Fibroblast of skin of right quadriceps (primary cell): Measurements from ENCODE around the gene CREB3L2.
A peak's percentile ranks its signal among the peaks of the same experiment; 100 is the strongest.

Experiments used
- DNase-seq: peaks from one replicate; pipeline ENCODE4 v3.0.0-alpha.2; 2013

The CREB3L2 gene

DNA sequence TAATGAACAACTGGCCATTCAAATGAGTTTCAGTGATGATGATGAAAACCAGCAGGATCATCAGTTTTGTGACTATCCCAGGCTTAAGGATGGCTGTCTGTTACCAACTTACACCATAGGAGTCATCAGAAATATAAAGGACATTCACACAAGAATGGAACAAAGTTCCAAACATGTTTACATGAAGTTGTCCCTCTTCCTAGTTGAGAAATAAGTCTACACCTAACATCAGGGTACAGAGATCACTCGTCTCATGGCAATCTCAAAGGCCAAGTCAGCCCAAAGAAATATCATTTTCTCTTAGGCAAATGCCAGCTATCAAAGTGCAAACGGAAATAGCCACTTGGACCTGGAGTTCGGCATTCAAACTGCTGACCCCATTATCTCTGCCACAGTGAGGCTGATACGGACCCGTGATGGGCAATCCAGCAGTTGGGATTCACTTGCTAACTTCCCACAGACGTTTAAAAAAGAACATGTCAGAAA lies 53.0 kb downstream of the CREB3L2 start:
- no peak for DNase-seq

DNA sequence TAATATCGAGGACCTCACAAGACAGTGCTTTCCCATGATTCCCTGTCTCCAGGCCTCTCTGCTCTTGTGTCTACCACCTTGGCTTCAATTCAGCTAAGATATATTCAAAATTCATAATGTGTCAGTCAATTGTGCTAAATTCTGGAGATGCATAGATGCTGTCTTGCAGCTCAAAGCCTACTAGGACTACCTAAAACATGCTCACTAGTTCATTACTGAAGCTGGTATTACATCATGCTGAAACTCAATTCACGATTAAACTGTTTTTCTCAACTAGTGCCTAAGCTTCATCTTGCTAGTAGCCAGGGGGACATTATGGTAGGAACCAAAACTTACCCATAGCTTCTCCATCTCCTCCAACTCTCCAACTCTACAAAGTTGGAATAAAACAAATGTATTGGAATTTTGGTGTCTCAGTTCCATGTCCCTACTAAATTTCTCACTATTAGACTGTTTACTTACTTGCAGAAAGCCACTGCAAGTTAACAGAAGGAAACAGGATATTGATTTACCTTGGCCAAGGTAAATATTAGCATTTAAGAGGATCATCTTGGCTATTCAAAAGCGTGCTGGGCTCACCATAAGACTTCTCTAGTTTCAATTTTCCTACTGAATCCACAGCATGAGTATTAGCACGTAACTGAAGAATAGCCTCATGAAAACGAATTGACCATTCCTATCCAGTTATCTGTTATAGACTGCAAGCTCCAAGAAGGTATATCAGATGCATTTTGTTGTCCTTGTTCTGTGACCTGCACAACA lies 53.6 kb downstream of the CREB3L2 start:
- no peak for DNase-seq

DNA sequence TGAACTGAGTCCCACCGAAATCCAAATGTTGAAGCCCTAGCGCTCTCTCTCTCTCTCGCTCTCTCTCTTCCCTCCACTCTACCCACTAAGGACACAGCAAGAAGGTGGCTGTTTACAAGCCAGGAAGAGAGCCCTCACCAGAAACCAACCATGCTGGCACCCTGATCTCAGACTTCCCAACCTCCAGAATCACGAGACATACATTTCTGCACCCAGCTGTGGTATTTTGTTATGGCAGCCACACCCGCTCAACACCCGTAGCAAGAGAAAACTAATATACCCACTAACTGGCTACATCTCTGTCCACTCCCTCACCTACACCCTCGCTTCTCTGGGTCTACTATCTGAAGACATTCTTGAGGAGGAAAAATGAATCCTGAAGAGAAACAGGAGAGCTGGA lies 54.8 kb downstream of the CREB3L2 start:
- DNase-seq: no peak

DNA sequence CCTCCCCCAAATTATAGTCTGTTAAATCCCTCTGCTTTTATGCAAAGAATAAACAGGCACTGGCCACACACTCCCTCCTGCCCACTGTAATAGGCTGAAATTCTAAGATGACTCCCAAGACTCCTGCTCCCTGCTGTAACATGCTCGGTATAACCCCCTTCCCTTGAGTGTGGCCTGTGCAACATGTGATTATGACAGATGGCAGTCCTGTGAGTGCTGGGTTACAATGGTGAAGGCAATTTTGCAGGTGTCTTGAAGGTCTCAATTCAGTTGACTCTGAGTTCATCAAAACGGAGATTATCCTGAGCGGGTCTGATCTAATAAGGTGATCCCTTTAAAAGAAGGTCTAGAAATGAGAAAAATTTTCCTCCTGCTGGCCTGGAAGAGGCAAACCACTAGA lies 55.9 kb downstream of the CREB3L2 start:
- no peak for DNase-seq

DNA sequence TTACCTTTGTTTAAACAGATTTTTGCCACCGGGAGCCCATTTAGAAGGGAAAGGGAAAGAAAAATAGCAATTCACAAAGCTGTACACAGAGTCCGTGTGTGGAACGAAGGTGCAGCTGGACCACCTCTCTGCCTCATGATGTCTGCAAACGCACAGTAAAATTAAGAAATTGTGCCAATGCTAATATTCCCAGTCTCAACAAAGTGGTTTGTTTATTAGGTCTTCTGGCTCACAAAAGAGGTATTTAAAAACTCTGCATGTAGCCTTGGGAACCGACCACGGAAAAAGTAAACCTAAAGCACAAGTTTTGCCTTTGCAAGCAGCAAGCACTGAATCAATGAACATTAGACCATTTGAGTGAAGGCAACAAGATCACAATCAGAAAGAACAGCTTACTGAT lies 57.7 kb downstream of the CREB3L2 start:
- DNase-seq: peak; percentile 69

DNA sequence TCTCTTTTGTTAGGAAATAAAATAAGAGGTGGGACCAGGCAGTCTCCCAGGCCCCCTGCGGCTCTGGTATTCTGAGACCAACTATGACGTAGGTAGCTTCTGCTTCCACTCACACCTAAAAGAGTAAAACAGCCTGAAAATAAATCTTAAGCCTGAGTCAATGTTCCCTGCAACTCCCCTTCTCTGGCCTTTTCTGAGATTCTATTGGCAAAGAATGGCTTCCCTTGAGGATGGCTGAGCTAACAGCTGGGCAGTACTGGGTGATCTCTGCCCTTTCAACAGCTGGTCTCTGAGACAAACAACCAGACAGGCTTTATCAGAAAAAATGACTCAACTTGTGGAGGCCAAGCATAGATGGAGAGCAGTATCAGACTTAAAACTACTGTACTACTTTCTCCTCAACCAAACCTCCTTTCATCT lies 58.7 kb downstream of the CREB3L2 start:
- DNase-seq: peak; percentile 71

DNA sequence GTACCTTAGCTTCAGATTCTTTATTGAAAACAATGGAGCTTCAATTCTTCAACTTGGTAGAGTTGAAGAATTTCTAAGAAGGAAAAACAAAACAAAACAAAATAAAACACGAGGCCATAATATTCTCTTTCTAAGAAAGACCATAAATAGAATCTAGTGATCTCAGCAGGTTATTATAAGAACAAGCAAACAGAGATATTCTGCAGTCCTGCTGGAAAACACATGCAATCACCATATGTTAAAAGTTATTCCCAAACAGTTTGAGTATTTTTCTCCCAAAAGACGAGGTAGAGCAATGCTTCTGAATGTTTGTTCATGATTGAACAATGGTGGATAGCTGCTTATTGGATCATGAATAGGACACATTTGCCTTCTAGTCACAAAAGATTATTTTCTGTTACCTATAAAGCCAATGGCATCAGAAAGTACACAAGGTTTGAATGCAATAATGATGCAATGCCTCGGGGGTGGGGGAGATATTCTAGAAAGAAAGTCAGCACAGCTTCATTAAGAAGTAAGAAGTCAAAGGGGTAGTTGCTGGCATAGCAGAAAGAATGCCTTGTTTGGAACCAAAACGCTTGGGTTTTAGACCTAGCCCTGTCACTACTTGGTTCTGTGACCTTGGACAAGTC lies 59.3 kb downstream of the CREB3L2 start:
- no peak for DNase-seq

GRCh38 chr7:137940656-137941518 lies 61.0 kb downstream of the CREB3L2 start:
- peak; percentile 88 for DNase-seq

GRCh38 chr7:137940218-137940617 lies 61.7 kb downstream of the CREB3L2 start:
- DNase-seq: no peak

- peak; percentile 54 for DNase-seq
Measured at GRCh38 chr7:137937202-137937560, 64.7 kb downstream of the CREB3L2 start.

DNA sequence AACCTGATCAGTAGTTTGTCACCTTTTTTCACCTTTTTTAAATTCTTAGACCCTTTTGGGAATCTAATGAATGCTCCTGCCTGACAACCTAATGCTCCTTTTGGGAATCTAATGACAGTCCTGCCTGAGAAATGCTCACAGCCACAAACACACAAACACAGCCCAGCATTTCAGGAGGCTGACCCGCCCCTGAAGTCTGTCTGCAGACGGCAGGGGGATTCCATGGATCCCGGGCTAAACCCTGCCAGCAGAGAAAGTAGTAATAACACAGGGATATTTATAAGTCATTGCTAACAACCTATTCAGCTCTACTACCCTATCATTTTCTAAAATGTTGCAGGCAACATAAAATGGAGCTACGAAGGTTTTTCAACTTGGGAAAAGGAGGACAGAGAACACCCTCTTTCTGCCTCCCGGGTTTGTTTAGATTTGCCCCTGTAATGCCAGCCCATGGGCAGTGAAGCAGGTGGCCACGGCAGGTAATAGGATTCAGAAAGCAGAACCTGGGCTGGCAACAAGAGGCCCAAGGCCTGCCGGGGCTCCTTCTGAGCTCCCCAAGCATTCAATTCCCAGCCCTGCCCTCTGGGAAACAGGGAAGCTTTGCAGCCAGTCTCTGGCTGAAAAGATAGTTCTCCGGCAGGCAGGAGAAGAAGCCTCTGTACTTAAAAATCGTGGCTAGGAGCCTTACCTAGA lies 65.2 kb downstream of the CREB3L2 start:
- no peak for DNase-seq

DNA sequence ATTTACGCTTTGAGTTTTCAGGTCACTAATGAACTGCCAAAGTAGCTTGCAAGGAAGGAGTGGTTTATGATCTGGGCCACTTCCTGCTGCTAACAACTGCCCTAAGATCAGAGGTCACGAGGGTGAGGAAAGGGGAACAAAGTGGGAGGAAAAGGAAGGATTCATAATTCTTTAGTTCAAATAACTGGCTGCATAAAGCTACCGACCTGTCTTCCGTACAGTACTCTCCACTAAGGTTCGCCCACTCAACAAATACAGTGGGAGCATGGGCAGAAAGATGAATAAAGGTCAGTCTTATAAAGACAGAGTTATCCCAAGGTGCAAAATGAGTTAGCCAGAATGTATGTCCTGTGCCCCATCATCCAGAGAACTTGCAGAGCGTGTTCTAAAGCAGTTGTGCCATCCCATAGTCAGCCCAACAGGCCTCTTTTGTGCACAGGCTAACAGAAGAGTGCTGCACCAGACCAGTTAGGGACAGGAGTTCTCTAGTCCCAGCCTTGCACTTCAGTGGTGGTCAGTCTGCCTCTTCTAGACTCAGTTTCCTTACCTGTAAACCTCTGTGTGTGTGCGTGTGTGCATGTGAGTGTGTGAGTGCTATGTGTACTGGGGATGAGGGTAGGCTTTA lies 65.9 kb downstream of the CREB3L2 start:
- no peak for DNase-seq

- DNase-seq: no peak
Measured at GRCh38 chr7:137934941-137935883, 66.7 kb downstream of the CREB3L2 start.

DNA sequence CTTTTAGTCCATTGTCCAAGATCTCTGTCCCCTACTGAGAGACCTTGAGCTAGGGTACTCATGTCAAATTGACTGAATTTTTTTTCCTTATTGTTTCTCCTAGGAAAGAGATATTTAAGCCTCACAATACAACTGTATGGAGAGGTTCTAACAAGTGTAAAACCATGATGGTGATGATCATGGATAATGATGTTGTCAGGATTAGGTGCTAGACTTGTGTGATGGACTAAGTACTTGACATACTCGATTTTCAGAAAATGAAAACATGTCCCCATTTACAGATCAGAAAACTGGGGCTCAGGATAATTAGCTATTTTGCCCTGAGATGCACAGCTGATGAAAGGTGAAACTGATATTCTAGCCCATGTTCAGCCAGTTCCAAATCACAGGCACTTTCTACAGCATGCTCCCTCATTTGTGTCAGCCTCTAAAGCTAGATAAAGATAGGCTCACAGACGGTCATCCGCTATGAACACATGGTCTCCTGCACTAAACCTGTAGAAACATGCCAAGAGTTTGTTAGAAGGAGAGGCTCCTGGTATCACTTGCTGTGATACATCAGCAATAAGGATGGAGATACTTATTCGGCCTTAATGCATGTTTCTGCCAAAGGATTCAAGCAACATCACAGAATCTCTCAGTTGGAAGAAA lies 67.6 kb downstream of the CREB3L2 start:
- DNase-seq: no peak

DNA sequence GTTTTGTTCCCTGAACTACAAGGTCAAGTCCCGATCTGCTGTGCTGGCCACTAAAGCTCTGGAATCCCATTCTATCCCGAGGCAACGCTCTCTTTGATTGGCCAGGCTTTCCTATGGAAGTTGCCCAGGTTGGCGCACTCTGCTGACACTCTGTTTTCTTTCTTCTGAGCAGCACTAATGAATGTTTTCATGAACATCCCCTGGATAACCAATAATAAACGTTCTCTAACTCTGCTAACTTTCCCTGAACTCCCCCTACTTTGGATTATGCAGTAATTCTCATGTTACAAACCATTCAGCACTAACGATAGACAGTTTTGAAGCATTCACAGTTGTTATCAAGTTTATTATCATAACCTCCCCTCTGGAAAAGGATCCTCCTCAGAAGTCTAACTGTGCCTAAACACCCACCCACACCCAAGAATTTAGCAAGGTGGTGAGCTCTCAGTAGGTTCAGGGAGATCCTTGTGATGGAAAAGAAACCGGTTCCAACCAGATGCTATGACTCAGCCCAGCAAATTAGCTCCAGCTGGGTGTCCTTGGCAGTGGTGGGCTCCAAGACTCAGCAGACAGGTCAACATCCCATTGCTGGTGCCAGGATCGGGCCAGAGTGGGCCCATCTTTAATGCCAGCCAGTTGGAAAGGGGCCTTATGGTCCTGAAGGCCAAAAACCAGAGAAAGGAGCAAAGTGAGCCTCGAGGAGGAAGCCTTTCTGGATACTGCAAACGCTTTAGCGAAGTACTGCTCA lies 68.4 kb downstream of the CREB3L2 start:
- DNase-seq: peak; percentile 77

DNA sequence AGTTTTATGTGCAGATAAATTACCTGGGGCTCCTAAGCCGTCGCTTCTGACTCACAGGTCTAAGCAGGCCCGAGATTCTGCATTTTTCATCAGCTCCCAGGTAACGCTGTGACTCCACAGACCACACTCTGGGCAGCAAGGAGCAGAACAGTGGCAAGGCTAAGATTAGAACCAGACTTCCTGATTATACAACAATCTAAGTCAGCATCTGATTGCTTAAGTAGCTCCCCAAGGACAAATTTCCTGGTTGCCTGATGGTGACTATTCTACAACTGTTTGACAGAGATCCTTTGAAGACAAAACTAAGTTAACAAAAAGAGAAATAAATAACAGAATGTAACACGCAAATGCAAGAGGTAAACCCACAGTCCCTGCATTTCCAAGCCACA lies 69.0 kb downstream of the CREB3L2 start:
- DNase-seq: peak; percentile 81

- no peak for DNase-seq
Measured at GRCh38 chr7:137931823-137932222, 70.1 kb downstream of the CREB3L2 start.

- peak; percentile 91 for DNase-seq
Measured at GRCh38 chr7:137930581-137930980, 71.3 kb downstream of the CREB3L2 start.

DNA sequence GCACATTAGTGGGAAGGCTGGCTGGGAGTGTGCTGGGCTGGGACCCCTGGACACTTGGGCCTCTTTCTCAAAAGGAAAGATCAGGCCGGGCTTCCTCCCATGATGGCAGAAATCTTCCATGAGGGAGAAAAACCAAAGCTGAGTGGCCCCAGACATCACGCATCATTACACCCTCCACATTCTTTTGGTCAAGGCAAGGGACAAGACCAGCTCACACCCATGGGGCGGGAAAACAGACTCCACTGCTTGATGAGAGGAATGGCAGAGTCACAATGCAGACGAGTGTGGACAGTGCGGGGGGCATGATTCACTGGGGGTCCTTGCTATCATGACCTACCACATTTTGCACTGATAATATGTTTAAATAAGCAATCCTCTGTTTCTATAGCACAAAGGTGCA lies 73.3 kb downstream of the CREB3L2 start:
- no peak for DNase-seq

- no peak for DNase-seq
Measured at GRCh38 chr7:137927386-137927785, 74.5 kb downstream of the CREB3L2 start.
